NCI-H524 (cell line): ENCODE data around the gene PBX1.

Source experiments
- DNase-seq, 2 experiments: peaks; one replicate each; lab custom pipeline; 2025; lab: John Stamatoyannopoulos, UW

The PBX1 gene

GRCh38 chr1:164759144-164759920 is 200.3 kb downstream of the PBX1 start:
- no peak for DNase-seq

- no peak for DNase-seq
These were observed 201.0 kb downstream of the PBX1 start for GRCh38 chr1:164759979-164760469.

GRCh38 chr1:164760569-164760968 is 201.6 kb downstream of the PBX1 start:
- no peak for DNase-seq

GRCh38 chr1:164761009-164761408 is 202.0 kb downstream of the PBX1 start:
- no peak for DNase-seq

GRCh38 chr1:164763098-164763497 is 204.1 kb downstream of the PBX1 start:
- no peak for DNase-seq

GRCh38 chr1:164764333-164764732 is 205.3 kb downstream of the PBX1 start:
- DNase-seq = no peak

GRCh38 chr1:164765557-164765956 is 206.6 kb downstream of the PBX1 start:
- no peak for DNase-seq

GRCh38 chr1:164765992-164766720 is 207.2 kb downstream of the PBX1 start:
- no peak for DNase-seq

- DNase-seq = no peak
These were observed 208.9 kb downstream of the PBX1 start for GRCh38 chr1:164767752-164768402.

GRCh38 chr1:164768619-164769018 is 209.6 kb downstream of the PBX1 start:
- DNase-seq = no peak

- DNase-seq = no peak
These were observed 210.6 kb downstream of the PBX1 start for GRCh38 chr1:164769486-164770130.

GRCh38 chr1:164770131-164770529 is 211.1 kb downstream of the PBX1 start:
- no peak for DNase-seq

GRCh38 chr1:164771041-164771618 is 212.1 kb downstream of the PBX1 start:
- DNase-seq = no peak

GRCh38 chr1:164771619-164772361 is 212.8 kb downstream of the PBX1 start:
- DNase-seq = no peak

- DNase-seq = peak in 1 of 2 experiments; percentile 5
These were observed 213.7 kb downstream of the PBX1 start for GRCh38 chr1:164772635-164773034.

- no peak for DNase-seq
These were observed 214.1 kb downstream of the PBX1 start for GRCh38 chr1:164773102-164773501.

GRCh38 chr1:164774413-164774812 is 215.4 kb downstream of the PBX1 start:
- no peak for DNase-seq

- DNase-seq = peak; percentile 97
These were observed 216.1 kb downstream of the PBX1 start for GRCh38 chr1:164774819-164775654.

- no peak for DNase-seq
These were observed 218.5 kb downstream of the PBX1 start for GRCh38 chr1:164777518-164777917.

GRCh38 chr1:164779376-164779775 is 220.4 kb downstream of the PBX1 start:
- DNase-seq = no peak
